ENCODE data around the gene LAPTM5.

Gene LAPTM5

GRCh38 chr1:30788580-30789387 is 31.2 kb upstream of the LAPTM5 start:
- H3K4me1 ChIP-seq (ENCODE audit: control insufficient read depth, insufficient read depth, low read length): no peaks in the 10 kb centered on the region
- TF ChIP-seq ZNF16 (tag by site-specific recombination; IDR thresholded peaks at IDR 0.05; ENCODE audit: low read depth): peak; percentile 74
- no peak for TF ChIP-seq ZBTB20 (tag by site-specific recombination; IDR thresholded peaks at IDR 0.05)
- no peak for TF ChIP-seq ZNF514 (tag by site-specific recombination; IDR thresholded peaks at IDR 0.05)
- ChIA-PET POLR2A (no interaction called here), CTCF (interaction anchor here (0.9 to 2.0 kb wide), 5 partner anchors 9 to 122 kb away, joined by 3 to 11 read pairs (median 4); no protein-coding TSS in a partner anchor)
- no peaks in the 10 kb centered on the region for H3K36me3 ChIP-seq (ENCODE audit: control insufficient read depth in 2 of 2, insufficient read depth in 1 of 2, low read length in 2 of 2)
- H3K9me3 ChIP-seq (ENCODE audit: control insufficient read depth, insufficient read depth, low read depth, low read length): no peaks in the 10 kb centered on the region
- H3K27ac ChIP-seq (ENCODE audit: extremely low read depth, low read depth, low read length): no peak overlapping the region
- no peak overlapping the region for H3K4me3 ChIP-seq (ENCODE audit: low read depth, low read length)

GRCh38 chr1:30787856-30788495 is 30.4 kb upstream of the LAPTM5 start:
- POLR2A ChIA-PET: interaction anchor here (0.5 kb wide), 1 partner anchor 129 kb away, joined by 6 read pairs; no protein-coding TSS in a partner anchor

More at GRCh38 chr1:30787856-30788495, 30.4 kb upstream of the LAPTM5 start:
- H3K4me1 ChIP-seq (ENCODE audit: control insufficient read depth, insufficient read depth, low read length): no peaks in the 10 kb centered on the region
- no peak overlapping the region for H3K27ac ChIP-seq (ENCODE audit: extremely low read depth, low read depth, low read length)
- CTCF ChIA-PET: interaction anchor here (0.9 to 3.1 kb wide), 6 partner anchors 8 to 123 kb away, joined by 3 to 32 read pairs (median 4); no protein-coding TSS in a partner anchor
- TF ChIP-seq, protein P1, sequence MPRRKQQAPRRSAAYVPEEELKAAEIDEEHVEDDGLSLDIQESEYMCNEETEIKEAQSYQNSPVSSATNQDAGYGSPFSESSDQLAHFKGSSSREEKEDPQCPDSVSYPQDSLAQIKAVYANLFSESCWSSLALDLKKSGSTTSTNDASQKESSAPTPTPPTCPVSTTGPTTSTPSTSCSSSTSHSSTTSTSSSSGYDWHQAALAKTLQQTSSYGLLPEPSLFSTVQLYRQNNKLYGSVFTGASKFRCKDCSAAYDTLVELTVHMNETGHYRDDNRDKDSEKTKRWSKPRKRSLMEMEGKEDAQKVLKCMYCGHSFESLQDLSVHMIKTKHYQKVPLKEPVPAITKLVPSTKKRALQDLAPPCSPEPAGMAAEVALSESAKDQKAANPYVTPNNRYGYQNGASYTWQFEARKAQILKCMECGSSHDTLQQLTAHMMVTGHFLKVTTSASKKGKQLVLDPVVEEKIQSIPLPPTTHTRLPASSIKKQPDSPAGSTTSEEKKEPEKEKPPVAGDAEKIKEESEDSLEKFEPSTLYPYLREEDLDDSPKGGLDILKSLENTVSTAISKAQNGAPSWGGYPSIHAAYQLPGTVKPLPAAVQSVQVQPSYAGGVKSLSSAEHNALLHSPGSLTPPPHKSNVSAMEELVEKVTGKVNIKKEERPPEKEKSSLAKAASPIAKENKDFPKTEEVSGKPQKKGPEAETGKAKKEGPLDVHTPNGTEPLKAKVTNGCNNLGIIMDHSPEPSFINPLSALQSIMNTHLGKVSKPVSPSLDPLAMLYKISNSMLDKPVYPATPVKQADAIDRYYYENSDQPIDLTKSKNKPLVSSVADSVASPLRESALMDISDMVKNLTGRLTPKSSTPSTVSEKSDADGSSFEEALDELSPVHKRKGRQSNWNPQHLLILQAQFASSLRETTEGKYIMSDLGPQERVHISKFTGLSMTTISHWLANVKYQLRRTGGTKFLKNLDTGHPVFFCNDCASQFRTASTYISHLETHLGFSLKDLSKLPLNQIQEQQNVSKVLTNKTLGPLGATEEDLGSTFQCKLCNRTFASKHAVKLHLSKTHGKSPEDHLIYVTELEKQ (tag by site-specific recombination; IDR thresholded peaks at IDR 0.05; ENCODE audit: borderline replicate concordance): no peak
- no peak for TF ChIP-seq ZNF704 (tag by site-specific recombination; IDR thresholded peaks at IDR 0.05)
- no peak for TF ChIP-seq ZBTB10 (tag by site-specific recombination; IDR thresholded peaks at IDR 0.05)
- TF ChIP-seq ZBTB44 (tag by site-specific recombination; IDR thresholded peaks at IDR 0.05): no peak
- TF ChIP-seq SCRT2 (tag by site-specific recombination; IDR thresholded peaks at IDR 0.05): no peak
- TF ChIP-seq SP7 (tag by site-specific recombination; IDR thresholded peaks at IDR 0.05): no peak
- no peak for TF ChIP-seq ZFP69B (tag by site-specific recombination; IDR thresholded peaks at IDR 0.05)
- no peak for TF ChIP-seq ZNF518A (tag by site-specific recombination; conservative IDR thresholded peaks at IDR 0.05; ENCODE audit: low read depth)
- TF ChIP-seq ZNF701 (tag by site-specific recombination; IDR thresholded peaks at IDR 0.05): no peak
- no peak for TF ChIP-seq IKZF3 (tag by site-specific recombination; IDR thresholded peaks at IDR 0.05)
- no peak for TF ChIP-seq ZNF629 (tag by site-specific recombination; IDR thresholded peaks at IDR 0.05)
- TF ChIP-seq ZNF114 (tag by site-specific recombination; IDR thresholded peaks at IDR 0.05): no peak
- no peak for TF ChIP-seq ZIC2 (tag by site-specific recombination; IDR thresholded peaks at IDR 0.05)
- no peak overlapping the region for H3K4me3 ChIP-seq (ENCODE audit: low read depth, low read length)
- H3K36me3 ChIP-seq (ENCODE audit: control insufficient read depth in 2 of 2, insufficient read depth in 1 of 2, low read length in 2 of 2): no peaks in the 10 kb centered on the region
- no peaks in the 10 kb centered on the region for H3K9me3 ChIP-seq (ENCODE audit: control insufficient read depth, insufficient read depth, low read depth, low read length)

All from HEK293 (cell line).